ENCODE data around the gene PDXP.
A peak's percentile ranks its signal among the peaks of the same experiment; 100 is the strongest.
"Not testable (repeated sequence)": the region's sequence is repeated elsewhere in the genome, so short reads cannot be mapped to it uniquely, and the experiment has no call there.

Gene PDXP

DNA sequence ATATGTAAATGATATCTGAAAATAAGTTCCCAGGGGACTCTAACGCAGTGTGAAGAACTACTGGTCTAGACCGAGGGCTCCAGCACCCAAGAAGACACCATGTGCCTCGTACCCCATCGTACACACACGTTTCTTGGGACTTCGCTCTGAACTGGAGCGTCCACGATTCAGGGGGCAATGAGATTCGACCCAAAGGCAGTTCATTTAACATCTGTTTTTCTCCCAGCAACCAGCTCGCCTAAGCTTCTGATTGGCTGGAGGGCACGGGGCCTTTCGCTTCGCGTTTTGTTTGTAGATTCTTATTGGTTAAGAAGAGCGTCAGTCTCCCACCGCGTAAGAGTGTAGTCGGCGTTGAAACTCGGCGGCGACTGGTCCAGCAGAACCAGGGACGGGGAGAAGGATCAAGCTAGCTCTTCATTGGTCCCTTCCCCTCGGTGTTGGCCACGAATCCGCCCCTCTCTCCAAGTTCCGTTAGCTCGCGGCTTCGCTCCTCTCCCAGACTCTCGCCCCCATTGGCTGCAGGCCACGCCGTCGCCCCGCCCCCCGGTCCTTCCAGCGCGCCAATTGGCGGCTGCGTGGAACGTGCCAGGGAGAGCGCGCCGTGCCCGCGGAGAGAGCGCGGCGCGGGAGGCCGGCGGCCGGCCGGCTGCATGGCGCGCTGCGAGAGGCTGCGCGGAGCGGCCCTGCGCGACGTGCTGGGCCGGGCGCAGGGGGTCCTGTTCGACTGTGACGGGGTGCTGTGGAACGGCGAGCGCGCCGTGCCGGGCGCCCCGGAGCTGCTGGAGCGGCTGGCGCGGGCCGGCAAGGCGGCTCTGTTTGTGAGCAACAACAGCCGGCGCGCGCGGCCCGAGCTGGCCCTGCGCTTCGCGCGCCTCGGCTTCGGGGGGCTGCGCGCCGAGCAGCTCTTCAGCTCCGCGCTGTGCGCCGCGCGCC is at the start of gene PDXP:
Gene PDXP, plus strand, starts transcription at position 591 of the 933 bp plus-strand sequence. Its CDS starts 60 bp downstream, at position 651.
- DNase-seq (ENCODE audit: low read depth in 2 of 2): peak; percentile 98 to 99

- DNase-seq (ENCODE audit: low read depth in 2 of 2): no peak
Measured at GRCh38 chr22:37609240-37610152, 49.0 kb upstream of the PDXP start.

DNA sequence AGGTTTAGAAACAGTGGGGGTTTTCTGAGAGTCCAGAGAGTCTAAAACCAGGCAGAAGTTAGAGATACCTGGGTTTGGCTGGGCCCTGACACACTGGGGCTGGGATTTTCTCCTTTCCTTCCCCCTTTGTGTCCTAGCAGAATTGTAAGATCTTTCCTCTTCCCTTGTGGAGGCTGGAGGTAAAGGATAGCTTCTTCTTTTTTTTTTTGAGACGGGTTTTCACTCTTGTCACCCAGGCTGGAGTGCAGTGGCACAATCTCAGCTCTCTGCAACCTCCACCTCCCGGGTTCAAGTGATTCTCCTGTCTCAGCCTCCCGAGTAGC is 48.4 kb upstream of the PDXP start:
- DNase-seq (ENCODE audit: low read depth in 2 of 2): not testable (repeated sequence)

GRCh38 chr22:37610480-37611129 is 47.9 kb upstream of the PDXP start:
- no peak for DNase-seq (ENCODE audit: low read depth in 2 of 2)

DNA sequence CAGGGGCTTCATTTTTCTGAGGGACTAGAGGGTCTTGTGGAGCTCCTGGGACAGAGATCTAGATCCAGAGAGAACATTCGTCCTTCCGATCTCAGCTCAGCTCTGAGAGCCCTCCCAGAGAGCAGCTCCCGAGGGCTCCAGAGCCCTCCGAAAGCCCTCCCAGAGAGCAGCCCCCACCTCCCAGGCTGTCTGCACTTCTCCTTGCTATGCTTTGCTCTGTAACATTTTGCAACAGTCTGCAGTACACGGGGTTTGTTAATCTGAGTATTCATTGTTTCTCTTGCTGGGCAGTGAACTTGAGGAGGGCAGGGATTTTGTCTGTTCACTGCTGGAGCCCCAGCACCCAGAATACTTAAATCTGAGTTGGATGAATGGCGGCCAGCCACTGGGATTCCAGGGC is 47.3 kb upstream of the PDXP start:
- DNase-seq (ENCODE audit: low read depth in 2 of 2): no peak

GRCh38 chr22:37616201-37617083 is 42.1 kb upstream of the PDXP start:
- DNase-seq (ENCODE audit: low read depth in 2 of 2): no peak

GRCh38 chr22:37617431-37617830 is 41.1 kb upstream of the PDXP start:
- DNase-seq (ENCODE audit: low read depth in 2 of 2): no peak

DNA sequence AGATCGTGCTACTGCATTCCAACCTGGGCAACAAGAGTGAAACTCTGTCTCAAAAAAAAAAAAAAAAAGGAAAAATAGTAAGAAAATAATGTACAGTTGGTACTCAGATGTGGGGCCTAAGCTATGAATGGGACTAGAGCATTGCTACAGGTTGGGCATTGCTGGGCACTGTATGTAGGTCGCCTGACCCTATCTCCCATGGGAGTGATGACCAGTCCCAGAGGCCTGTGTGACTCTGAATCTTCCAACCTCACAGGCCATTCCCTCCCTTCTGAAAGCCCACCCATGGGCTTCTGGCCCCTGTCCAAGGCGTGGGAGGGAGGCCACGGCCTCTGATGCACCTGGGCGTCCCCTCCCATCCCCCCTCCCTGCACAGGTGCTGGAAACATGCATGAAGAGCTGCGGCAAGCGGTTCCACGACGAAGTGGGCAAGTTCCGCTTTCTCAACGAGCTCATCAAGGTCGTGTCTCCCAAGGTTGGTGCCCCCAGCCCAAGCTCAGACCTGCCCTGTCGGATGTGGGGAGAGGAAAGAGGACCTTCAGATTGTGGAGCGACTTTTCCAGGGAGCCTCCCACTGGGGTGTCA is 40.4 kb upstream of the PDXP start:
- no peak for DNase-seq (ENCODE audit: low read depth in 2 of 2)

DNA sequence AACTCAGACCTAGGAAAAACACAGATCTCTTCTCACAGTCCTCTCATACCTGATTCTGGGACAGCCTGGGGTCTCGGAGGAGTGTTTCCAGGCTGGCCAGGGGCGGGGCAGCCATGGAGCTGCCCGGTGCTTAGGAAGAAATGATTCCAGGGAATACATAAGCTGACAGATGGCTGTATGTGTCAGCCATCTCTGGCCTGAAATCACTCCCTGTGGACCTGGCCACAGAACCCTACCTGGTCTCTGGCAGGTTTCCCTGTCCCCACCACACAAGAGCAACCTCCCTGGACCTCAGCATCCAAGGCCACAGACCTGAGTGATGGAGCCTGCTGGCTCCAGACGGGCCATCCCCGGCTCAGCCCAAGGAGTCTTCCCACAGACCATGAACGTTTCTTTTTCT is 39.8 kb upstream of the PDXP start:
- no peak for DNase-seq (ENCODE audit: low read depth in 2 of 2)

GRCh38 chr22:37619991-37620390 is 38.5 kb upstream of the PDXP start:
- DNase-seq (ENCODE audit: low read depth in 2 of 2): no peak

DNA sequence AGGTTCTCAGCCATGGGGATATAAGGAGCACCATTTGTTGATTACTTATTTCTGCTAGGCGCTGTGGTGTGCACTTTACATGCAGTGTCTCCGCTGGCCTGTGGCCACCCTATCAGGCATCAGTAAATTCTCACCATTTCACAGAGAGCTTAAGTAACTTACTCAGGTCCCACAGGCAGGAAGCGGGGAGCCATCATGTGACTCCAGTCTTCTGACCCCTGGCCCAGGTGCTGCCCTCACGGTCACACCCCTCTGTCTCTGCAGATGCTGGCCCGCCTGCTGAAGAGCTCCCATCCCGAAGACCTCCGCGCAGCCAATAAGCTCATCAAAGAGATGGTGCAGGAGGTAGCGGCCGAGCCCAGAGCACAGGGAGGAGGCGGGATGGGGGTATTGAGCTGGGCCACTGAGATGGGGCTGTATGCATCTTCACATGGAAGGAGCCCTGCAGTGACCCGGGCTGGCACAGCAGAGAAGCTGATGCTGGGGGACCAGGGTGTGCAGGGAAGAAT is 37.1 kb upstream of the PDXP start:
- no peak for DNase-seq (ENCODE audit: low read depth in 2 of 2)

DNA sequence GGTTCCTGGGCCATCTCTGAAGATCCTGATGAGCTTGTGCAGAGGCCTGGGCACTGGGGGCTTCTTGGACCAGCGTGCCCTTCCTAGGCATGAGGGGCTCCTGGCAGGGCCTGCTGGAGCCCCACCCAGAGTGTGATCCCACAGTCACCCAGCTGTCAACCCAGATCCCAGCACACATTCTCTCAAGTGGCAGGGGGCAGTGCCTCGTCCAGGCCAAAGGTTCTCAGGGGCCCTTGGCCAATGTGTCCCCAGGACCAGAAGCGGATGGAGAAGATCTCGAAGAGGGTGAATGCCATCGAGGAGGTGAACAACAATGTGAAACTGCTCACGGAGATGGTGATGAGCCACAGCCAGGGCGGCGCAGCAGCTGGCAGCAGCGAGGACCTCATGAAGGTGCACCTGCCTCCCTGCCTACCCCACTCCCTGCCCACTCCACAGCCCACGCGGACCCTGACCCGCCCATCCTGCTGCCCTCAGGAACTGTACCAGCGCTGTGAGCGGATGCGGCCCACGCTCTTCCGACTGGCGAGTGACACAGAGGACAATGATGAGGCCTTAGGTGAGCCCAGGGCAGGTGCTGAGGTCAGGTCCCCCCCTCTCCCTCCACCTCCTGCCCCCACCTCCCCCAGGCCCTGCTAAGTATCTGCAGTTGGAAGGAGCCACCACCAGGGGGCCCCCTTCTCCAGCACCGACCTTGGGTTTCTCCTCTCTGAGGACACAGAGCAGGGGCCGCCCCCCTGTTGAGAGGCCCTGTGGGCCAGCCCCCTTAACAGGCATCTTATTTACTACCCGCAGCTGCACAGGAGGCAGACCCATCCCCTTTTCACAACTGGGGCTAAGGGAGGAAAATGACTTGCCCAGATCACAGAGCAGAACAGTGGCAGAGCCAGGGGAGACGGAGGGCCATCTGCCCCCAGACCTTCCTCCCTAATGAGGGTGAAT is 35.2 kb upstream of the PDXP start:
- DNase-seq (ENCODE audit: low read depth in 2 of 2): peak; percentile 67 to 69

DNA sequence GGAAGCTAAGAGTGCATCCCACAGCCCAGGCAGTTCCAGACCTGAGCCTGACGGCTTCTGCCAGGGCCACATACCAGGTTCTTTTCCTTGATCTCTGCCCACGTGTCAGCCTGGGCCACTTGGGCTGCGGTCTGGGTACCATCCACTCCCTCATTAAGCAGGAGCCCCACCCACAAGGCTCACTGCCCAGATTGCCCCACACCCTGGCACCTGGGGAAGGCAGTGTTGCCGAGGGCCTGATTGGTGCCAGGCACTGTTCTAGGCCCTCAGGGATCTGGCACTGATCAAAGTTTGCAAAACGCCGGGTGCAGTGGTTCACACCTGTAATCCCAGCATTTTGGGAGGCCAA is 34.5 kb upstream of the PDXP start:
- DNase-seq (ENCODE audit: low read depth in 2 of 2): no peak

DNA sequence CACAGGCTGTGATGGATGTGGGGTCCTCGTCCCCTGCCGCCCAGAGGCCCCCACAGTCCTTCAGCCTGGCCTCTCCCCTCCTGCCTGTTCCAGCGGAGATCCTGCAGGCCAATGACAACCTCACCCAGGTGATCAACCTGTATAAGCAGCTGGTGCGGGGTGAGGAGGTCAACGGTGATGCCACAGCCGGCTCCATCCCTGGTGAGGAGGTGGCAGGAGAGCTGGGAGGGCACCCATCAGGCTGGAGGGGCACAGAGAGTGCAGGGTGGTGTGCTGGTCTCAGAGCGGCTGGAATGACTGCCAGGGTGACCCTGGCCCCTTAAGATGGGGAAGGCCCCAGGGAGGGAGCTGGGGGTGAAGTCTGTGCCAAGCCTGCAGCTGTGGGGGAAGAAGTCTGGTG is 33.6 kb upstream of the PDXP start:
- DNase-seq (ENCODE audit: low read depth in 2 of 2): no peak

DNA sequence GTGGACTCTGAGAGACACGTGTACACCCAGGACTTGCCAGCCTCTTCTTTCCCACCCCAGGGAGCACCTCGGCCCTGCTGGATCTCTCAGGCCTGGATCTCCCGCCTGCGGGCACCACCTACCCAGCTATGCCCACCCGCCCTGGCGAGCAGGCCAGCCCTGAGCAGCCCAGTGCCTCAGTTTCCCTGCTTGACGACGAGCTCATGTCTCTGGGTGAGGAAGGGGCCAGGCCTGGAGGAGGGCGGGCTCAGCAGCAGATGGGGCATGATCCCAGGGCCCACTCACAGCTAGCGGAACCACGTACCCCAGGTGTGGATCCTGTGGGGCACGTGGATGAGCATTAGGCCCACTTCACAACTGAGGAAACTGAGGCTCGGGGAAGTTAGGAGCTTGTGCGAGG is 32.8 kb upstream of the PDXP start:
- no peak for DNase-seq (ENCODE audit: low read depth in 2 of 2)

- DNase-seq (ENCODE audit: low read depth in 2 of 2): no peak
Measured at GRCh38 chr22:37626144-37626543, 32.4 kb upstream of the PDXP start.

DNA sequence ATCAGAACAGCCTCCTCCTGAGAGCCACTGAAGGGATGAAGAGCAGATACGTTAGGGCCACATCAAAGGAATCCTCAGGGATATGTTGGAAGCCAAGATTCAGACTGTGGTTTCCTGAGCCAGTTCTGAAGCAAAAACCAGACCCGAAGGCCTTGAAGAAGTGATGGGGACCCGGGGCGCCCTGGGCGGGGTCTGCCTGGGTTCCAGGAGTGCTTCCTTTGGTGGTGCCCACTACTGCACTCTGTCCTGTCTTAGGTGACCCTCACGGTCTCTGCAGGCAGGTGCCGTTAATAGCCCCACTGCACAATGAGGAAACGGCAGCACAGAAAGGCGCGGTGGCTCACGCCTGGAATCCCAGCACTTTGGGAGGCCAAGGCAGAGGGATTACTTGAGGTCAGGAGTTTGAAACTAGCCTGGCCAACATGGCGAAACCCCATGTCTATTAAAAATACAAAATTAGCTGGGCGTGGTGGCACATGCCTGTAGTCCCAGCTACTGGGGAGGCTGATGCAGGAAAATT is 31.9 kb upstream of the PDXP start:
- DNase-seq (ENCODE audit: low read depth in 2 of 2): no peak

GRCh38 chr22:37627121-37627520 is 31.4 kb upstream of the PDXP start:
- no peak for DNase-seq (ENCODE audit: low read depth in 2 of 2)

DNA sequence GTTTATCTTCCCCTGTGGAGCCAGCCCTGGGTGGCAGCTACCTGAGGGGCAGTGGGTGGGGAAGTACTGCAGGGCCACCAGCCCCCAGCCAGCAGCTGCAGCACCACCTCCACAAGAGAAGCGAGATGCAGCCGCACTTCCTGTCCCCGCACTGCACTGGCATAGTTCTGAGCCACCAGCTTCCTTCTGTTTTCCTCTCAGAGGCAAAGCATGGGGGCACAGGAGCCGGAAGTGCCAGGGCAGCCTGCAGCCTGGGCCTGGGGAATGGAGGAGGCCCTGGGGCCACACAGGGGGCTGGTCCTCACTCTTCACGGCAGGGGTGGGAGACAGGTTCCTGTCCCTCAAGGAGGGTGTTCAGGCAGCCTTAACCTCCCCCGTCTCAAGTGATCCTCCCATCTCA is 31.0 kb upstream of the PDXP start:
- DNase-seq (ENCODE audit: low read depth in 2 of 2): no peak

Measured in stimulated activated CD4-positive, alpha-beta T cell treated with anti-CD3 and anti-CD28 coated beads, Interleukin-1b, Interleukin-23, amount 100 ng/mL, for 4 hours (primary cell).